NT2/D1 (cell line): ENCODE data around the gene RAB1A.

Experiments used
- DNase-seq: peaks from one replicate; pipeline ENCODE4 v3.0.0-alpha.2; 2011; ENCODE audit warnings: low read depth, low spot score
- H3K27me3 ChIP-seq: 2 replicates; pipeline ENCODE4 v1.6.0; 2011; ENCODE audit warnings: mild to moderate bottlenecking; ENCODE audit not compliant: insufficient read length, insufficient read depth
- H3K36me3 ChIP-seq: 2 replicates; pipeline ENCODE4 v1.6.1; 2011; ENCODE audit warnings: mild to moderate bottlenecking, low read length, mixed read lengths; ENCODE audit not compliant: insufficient read depth, insufficient read length
- H3K4me1 ChIP-seq: 2 replicates; pipeline ENCODE4 v1.5.1; 2011; ENCODE audit not compliant: insufficient read depth, insufficient read length
- H3K4me3 ChIP-seq: 2 replicates; pipeline ENCODE4 v1.5.1; 2011; ENCODE audit warnings: low read depth; ENCODE audit not compliant: insufficient read length
- H3K9ac ChIP-seq: 2 replicates; pipeline ENCODE4 v1.6.0; 2011; ENCODE audit warnings: low read depth; ENCODE audit not compliant: insufficient read length
- H3K9me3 ChIP-seq: 2 replicates; pipeline ENCODE4 v1.5.1; 2011; ENCODE audit warnings: mild to moderate bottlenecking, low read length; ENCODE audit not compliant: insufficient read depth
- SUZ12 ChIP-seq: IDR thresholded peaks from 2 replicates; pipeline ENCODE4 v1.6.1; 2011; ENCODE audit not compliant: insufficient read length, insufficient read depth; ENCODE audit errors: extremely low read depth
- YY1 ChIP-seq: IDR thresholded peaks from 2 replicates; pipeline ENCODE4 v1.6.1; 2011; ENCODE audit not compliant: insufficient read length, insufficient read depth
- ZNF274 ChIP-seq: IDR thresholded peaks from 2 replicates; pipeline ENCODE4 v1.6.1; 2011; ENCODE audit warnings: mild to moderate bottlenecking, low read depth, low read length

The RAB1A gene

GRCh38 chr2:65073879-65074565 is 55.9 kb downstream of the RAB1A start:
- Histone ChIP-seq H3K9me3 (no peaks in the 10 kb centered on the region), H3K4me3 (no peak overlapping the region), H3K27me3 (no peaks in the 10 kb centered on the region), H3K36me3 (peaks cover 76% of the 10 kb centered on the region), H3K9ac (no peak overlapping the region), H3K4me1 (peaks cover 3% of the 10 kb centered on the region)
- TF ChIP-seq SUZ12: no peak
- TF ChIP-seq ZNF274: no peak
- TF ChIP-seq YY1: no peak
- DNase-seq: no peak

- Histone ChIP-seq H3K4me3 (no peak overlapping the region), H3K36me3 (peaks cover 71% of the 10 kb centered on the region), H3K9ac (no peak overlapping the region), H3K4me1 (peaks cover 3% of the 10 kb centered on the region), H3K9me3 (no peaks in the 10 kb centered on the region), H3K27me3 (no peaks in the 10 kb centered on the region)
- no peak for TF ChIP-seq ZNF274
- TF ChIP-seq SUZ12: no peak
- TF ChIP-seq YY1: no peak
- DNase-seq: no peak
Observed at GRCh38 chr2:65072181-65072970, 57.5 kb downstream of the RAB1A start.

GRCh38 chr2:65071499-65072180 is 58.3 kb downstream of the RAB1A start:
- H3K27me3 ChIP-seq: no peaks in the 10 kb centered on the region
- H3K9me3 ChIP-seq: no peaks in the 10 kb centered on the region
- H3K36me3 ChIP-seq: peaks cover 71% of the 10 kb centered on the region
- H3K9ac ChIP-seq: no peak overlapping the region
- TF ChIP-seq YY1 (no peak), SUZ12 (no peak), ZNF274 (no peak)
- H3K4me3 ChIP-seq: no peak overlapping the region
- H3K4me1 ChIP-seq: peaks cover 3% of the 10 kb centered on the region
- no peak for DNase-seq

- Histone ChIP-seq H3K9ac (no peak overlapping the region), H3K36me3 (peaks cover 68% of the 10 kb centered on the region), H3K4me3 (no peak overlapping the region), H3K9me3 (no peaks in the 10 kb centered on the region), H3K4me1 (peaks cover under 1% of the 10 kb centered on the region), H3K27me3 (no peaks in the 10 kb centered on the region)
- no peak for TF ChIP-seq YY1
- no peak for TF ChIP-seq SUZ12
- no peak for TF ChIP-seq ZNF274
- DNase-seq: no peak
Observed at GRCh38 chr2:65070856-65071255, 59.0 kb downstream of the RAB1A start.

- no peaks in the 10 kb centered on the region for H3K9me3 ChIP-seq
- no peak for DNase-seq
- H3K9ac ChIP-seq: no peak overlapping the region
- no peaks in the 10 kb centered on the region for H3K4me1 ChIP-seq
- H3K27me3 ChIP-seq: no peaks in the 10 kb centered on the region
- H3K4me3 ChIP-seq: no peak overlapping the region
- H3K36me3 ChIP-seq: peaks cover 68% of the 10 kb centered on the region
- TF ChIP-seq ZNF274: no peak
- no peak for TF ChIP-seq YY1
- no peak for TF ChIP-seq SUZ12
Observed at GRCh38 chr2:65070172-65070830, 59.6 kb downstream of the RAB1A start.

GRCh38 chr2:65069439-65069824 is 60.5 kb downstream of the RAB1A start:
- DNase-seq: no peak
- TF ChIP-seq ZNF274 (no peak), SUZ12 (no peak), YY1 (no peak)
- no peaks in the 10 kb centered on the region for H3K9me3 ChIP-seq
- H3K4me3 ChIP-seq: no peak overlapping the region
- H3K9ac ChIP-seq: no peak overlapping the region
- no peaks in the 10 kb centered on the region for H3K27me3 ChIP-seq
- no peaks in the 10 kb centered on the region for H3K4me1 ChIP-seq
- H3K36me3 ChIP-seq: peaks cover 61% of the 10 kb centered on the region
